ENCODE measurements around the gene SAMSN1. TPM values are rescaled to one million over a fixed set of nuclear protein-coding genes. Genes with fewer than 3 reads are reported as not detected.

The SAMSN1 gene
- total RNA-seq = 18.2 TPM
- long read RNA-seq, transcript SAMSN1-204 (8 exons, 1,888 nt) = major isoform, 17 of 29 reads
- long read RNA-seq, partial matches to known transcripts = 4 of 29 reads
- long read RNA-seq, other reads (novel, unspliced or antisense) = 8 of 29 reads

DNA sequence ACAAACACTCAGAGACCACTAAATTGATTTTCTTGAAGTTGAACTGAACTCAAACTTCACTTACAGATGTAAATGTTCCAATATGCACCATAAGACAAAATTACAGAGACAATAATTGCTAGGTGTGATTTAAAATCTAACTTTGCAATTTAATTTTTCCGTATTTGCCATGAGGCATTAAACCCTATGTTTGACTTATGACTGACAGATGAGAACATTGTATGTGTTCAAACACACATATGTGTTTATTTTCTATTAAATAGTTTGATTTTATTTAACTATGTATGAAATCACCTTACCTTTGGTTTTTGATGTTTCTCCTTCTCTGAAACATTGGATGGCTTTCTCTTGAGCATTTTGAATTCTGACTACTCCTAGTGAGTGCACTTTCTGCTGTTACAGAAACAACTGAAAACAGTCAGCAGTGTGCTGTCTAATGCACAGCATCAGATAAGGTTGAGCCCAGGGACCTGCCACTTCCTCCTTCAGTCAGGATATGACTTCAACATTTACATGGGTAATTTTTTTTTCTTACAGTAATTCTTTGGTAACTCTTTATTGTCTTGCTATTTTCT is at the start of gene SAMSN1:
TSS of gene SAMSN1 (minus strand) at position 410 of the 575 bp plus-strand sequence. CDS start at position 356, 54 bp downstream.
- DNase-seq (no peak), ATAC-seq (peak; percentile 92)
- no peaks in the 10 kb centered on the region for H3K9me3 ChIP-seq
- peak within 1 kb of the TSS; percentile 79 for H3K27ac ChIP-seq
- no peaks in the 10 kb centered on the region for H3K27me3 ChIP-seq
- intact Hi-C loops (cut with DNase I) = no loop called here
- H3K36me3 ChIP-seq = no peaks in the 10 kb centered on the region
- no peaks in the 10 kb centered on the region for H3K4me1 ChIP-seq
- TF ChIP-seq, protein P1, sequence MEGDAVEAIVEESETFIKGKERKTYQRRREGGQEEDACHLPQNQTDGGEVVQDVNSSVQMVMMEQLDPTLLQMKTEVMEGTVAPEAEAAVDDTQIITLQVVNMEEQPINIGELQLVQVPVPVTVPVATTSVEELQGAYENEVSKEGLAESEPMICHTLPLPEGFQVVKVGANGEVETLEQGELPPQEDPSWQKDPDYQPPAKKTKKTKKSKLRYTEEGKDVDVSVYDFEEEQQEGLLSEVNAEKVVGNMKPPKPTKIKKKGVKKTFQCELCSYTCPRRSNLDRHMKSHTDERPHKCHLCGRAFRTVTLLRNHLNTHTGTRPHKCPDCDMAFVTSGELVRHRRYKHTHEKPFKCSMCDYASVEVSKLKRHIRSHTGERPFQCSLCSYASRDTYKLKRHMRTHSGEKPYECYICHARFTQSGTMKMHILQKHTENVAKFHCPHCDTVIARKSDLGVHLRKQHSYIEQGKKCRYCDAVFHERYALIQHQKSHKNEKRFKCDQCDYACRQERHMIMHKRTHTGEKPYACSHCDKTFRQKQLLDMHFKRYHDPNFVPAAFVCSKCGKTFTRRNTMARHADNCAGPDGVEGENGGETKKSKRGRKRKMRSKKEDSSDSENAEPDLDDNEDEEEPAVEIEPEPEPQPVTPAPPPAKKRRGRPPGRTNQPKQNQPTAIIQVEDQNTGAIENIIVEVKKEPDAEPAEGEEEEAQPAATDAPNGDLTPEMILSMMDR (IDR thresholded peaks at IDR 0.05) = no peak
- H3K4me3 ChIP-seq = peak within 1 kb of the TSS; percentile 40

DNA sequence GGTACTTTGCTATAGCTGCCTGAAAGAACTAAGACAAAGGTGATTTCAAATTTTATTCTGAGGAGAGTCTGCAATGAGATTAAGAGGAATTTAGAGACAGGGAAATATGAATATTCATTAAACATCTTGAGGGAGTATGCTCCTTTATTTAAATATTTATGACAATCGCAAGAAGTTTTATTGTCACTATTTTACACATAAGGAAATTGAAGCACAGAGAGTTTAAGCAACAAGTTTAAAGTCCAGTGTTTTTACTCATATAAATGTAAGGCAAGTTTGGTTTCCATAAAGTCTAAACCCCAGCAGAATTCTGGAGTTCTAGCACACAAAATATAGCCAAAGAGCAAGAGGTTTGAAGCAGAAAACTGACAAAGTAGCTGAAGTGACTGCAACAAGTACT is 49.3 kb upstream of the SAMSN1 start:
- Histone ChIP-seq H3K27ac (no peak overlapping the region), H3K9me3 (no peaks in the 10 kb centered on the region), H3K4me3 (no peak overlapping the region), H3K27me3 (no peaks in the 10 kb centered on the region), H3K4me1 (peaks cover 8% of the 10 kb centered on the region), H3K36me3 (no peaks in the 10 kb centered on the region)
- ATAC-seq (no peak), DNase-seq (no peak)
- TF ChIP-seq, protein P1 (IDR thresholded peaks at IDR 0.05) = no peak
- intact Hi-C loops (cut with DNase I) = no loop called here

DNA sequence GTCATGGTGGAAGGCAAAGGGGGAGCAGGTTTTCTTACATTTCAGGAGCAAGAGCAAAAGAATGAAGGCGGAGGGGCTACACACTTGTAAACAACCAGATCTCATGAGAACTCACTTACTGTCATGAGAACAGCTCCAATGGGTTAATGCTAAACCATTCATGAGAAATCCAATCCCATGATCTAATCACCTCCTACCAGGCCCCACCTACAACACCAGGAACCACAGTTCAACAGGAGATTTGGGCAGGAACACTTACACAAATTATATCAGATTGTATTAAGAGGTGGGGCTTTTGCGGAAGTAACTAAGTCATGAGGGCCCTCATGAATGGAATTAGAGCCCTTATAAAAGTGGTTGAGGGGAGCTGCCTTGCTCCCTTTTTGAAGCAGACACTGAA is 48.9 kb upstream of the SAMSN1 start:
- H3K4me1 ChIP-seq = peaks cover 8% of the 10 kb centered on the region
- DNase-seq (no peak), ATAC-seq (no peak)
- H3K4me3 ChIP-seq = no peak overlapping the region
- no peaks in the 10 kb centered on the region for H3K27me3 ChIP-seq
- H3K27ac ChIP-seq = no peak overlapping the region
- no peaks in the 10 kb centered on the region for H3K36me3 ChIP-seq
- intact Hi-C loops (cut with DNase I) = no loop called here
- TF ChIP-seq, protein P1 (IDR thresholded peaks at IDR 0.05) = no peak
- no peaks in the 10 kb centered on the region for H3K9me3 ChIP-seq

DNA sequence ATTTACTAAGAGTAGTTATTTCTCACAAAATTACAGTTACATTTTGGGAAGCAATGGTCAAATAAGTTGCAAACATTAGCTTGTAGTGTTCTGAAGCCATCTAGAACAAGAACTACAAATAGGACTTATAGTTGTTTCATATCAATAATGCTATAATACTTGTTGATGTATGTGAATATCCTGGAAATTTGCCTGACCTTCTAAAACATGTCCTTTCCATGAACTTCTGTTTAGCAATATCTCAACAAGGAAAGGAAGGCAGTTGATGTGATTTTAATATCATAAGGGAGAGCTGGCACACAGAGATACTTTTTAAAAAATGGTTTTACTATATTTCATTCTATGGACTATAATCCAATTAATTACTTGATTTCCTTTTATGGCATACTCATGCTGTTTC is 47.1 kb upstream of the SAMSN1 start:
- H3K4me1 ChIP-seq = peaks cover 8% of the 10 kb centered on the region
- TF ChIP-seq, protein P1 (IDR thresholded peaks at IDR 0.05) = no peak
- intact Hi-C loops (cut with DNase I) = no loop called here
- no peaks in the 10 kb centered on the region for H3K9me3 ChIP-seq
- no peak overlapping the region for H3K4me3 ChIP-seq
- ATAC-seq (no peak), DNase-seq (no peak)
- H3K36me3 ChIP-seq = no peaks in the 10 kb centered on the region
- H3K27ac ChIP-seq = no peak overlapping the region
- no peaks in the 10 kb centered on the region for H3K27me3 ChIP-seq

DNA sequence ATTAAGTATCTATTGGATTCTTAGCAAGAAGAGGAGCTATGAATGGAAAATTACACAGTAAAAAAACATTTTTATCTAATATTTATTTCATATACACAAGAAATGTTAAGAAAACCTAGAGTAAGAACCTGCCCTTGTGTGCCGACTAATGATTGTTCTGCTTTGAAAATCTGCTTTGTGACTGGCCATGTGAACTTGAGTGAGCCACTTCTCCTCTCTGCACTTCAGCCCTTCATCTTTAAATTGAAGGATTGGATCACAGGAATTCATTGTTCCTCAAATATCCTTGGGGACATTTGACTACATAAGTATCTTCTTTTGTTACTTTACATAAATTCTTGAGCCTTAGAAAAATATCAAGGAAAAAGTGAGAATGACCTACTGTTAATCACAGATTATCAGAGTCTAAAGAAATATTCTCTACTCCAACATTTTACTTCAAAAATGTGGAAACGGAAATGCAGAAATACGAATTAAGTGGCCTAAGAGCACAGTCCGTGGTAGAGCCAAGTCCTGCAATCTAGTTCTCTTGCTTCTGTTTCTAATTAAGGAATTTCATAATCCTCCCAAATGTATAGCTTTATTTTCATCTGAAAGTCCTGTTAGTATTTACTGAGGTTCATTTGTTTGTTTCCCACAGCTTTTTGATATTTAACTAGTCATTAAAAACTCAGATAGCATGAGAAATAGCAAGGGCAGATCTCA is 46.3 kb upstream of the SAMSN1 start:
- TF ChIP-seq, protein P1 (IDR thresholded peaks at IDR 0.05) = no peak
- Histone ChIP-seq H3K9me3 (no peaks in the 10 kb centered on the region), H3K27me3 (no peaks in the 10 kb centered on the region), H3K4me3 (no peak overlapping the region), H3K27ac (peak overlapping the region; percentile 77), H3K36me3 (no peaks in the 10 kb centered on the region), H3K4me1 (peaks cover 8% of the 10 kb centered on the region)
- intact Hi-C loops (cut with DNase I) = no loop called here
- ATAC-seq = no peak
- no peak for DNase-seq
